ENCODE data around the gene ESPL1. TPM values are rescaled to one million over a fixed set of nuclear protein-coding genes. Genes with fewer than 3 reads are reported as not detected.
A peak's percentile ranks its signal among the peaks of the same experiment; 100 is the strongest.

ESPL1 gene
- total and polyA plus RNA-seq, 2 of the 13 experiments (the other 11 are each of a cell fraction or from before 2014, with no cell fraction given), result 5.8 to 11.5 TPM

- POLR2A ChIA-PET, result no interaction called here
- no peaks in the 10 kb centered on the region for H3K36me3 ChIP-seq (replicated peaks in 1 of 2; ENCODE audit: control insufficient read depth in 1 of 2, insufficient read depth in 2 of 2, low read length in 2 of 2)
- no peaks in the 10 kb centered on the region for H3K9me3 ChIP-seq (ENCODE audit: low read length)
- H3K27ac ChIP-seq (ENCODE audit: extremely low read length, insufficient read depth, low read length), result no peak overlapping the region
- no peak overlapping the region for H3K9ac ChIP-seq (ENCODE audit: insufficient read depth, low read depth, low read length)
- in situ Hi-C loops (cut with HindIII; ENCODE audit: extremely low pct_ligation_motif_present, low pct_unique_long_range_greater_than_20kb) (no loop called here), intact Hi-C loops (cut with micrococcal nuclease; ENCODE audit: unreplicated experiment) (loop anchor here (5.0 kb wide), 1 partner anchor 74 kb away; the partner anchor contains the start of genes MYG1 and PFDN5)
- H3K27me3 ChIP-seq (ENCODE audit: control insufficient read depth in 1 of 2, insufficient read depth in 2 of 2, low read length in 2 of 2), result peaks cover 0 to 24% of the 10 kb centered on the region in 2 experiments; a peak in 4 of 5 replicates
- H3K4me1 ChIP-seq (ENCODE audit: insufficient read depth, low read length), result peaks cover 52% of the 10 kb centered on the region
- ATAC-seq (no peak), DNase-seq (ENCODE audit: low spot score) (no peak), FAIRE-seq (no peak)
- H3K4me2 ChIP-seq (ENCODE audit: low read depth, low read length), result peak overlapping the region; percentile 100
- H3K79me2 ChIP-seq (ENCODE audit: insufficient read depth, low read length), result no peaks in the 10 kb centered on the region
- CTCF ChIA-PET (ENCODE audit: low intra/inter-chr PET ratio, low total read pairs), result no interaction called here
- BruUV-seq (replicated peaks), result no TSS peak
- no peak overlapping the region for H2AFZ ChIP-seq (ENCODE audit: low read length)
- no peaks in the 10 kb centered on the region for H4K20me1 ChIP-seq (ENCODE audit: insufficient read depth, low read length)
- TF ChIP-seq HNRNPL (IDR thresholded peaks at IDR 0.05; ENCODE audit: low read depth, low read length) (0 out of 2 replicates have a peak, but pooled peaks have one; percentile 18), PCBP2 (optimal IDR thresholded peaks at IDR 0.05; ENCODE audit: low read depth, low read length, poor library complexity, severe bottlenecking) (no peak)
- H3K4me3 ChIP-seq (replicated peaks in 1 of 3; ENCODE audit: insufficient read depth in 1 of 3, low read depth in 2 of 3, low read length in 3 of 3), result peak overlapping the region in 1 of 3 experiments; percentile 89; a peak in 1 of 6 replicates
- WGBS (ENCODE audit: low lambda C conversion rate), result 14% methylated on average over 4 of the region's 4 CpGs
These were observed 45.3 kb upstream of the ESPL1 start for GRCh38 chr12:53222806-53223261.

DNA sequence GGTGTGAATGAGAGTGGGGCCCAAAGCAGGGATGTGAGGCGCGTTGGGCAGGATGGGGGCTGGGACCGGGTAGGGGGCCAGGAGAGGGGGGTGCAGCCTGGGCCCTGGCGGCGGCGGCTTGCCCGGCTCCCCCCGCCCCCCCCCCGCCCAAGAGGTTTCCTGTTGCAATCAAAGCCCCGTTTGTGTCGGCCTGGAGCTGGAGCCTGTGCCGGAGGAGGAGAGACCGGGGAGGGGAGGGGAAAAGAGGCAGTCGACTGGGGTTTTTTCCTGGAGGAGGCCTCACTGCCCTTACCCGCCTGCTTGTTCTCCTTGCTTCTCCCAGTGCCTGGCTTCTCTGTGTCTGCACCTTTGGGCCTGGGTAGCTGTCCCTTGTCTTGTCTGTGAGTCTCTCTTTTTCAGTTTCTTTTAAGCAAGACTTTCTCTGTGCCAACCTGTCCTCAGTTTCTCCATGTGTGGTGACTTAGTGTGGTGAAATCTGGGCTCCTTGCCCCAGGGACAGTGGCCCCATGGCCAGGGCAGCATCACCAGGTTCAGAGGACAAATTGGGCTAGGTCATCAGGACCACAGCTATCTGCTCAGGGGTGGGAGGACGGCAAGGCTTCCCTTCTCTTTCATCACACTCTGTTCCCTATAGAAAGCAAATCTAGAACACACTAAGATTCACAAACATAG, 44.6 kb upstream of the ESPL1 start:
- DNase-seq (ENCODE audit: low spot score) (no peak), FAIRE-seq (no peak), ATAC-seq (no peak)
- intact Hi-C loops (cut with micrococcal nuclease; ENCODE audit: unreplicated experiment), result loop anchor here (5.0 kb wide), 1 partner anchor 74 kb away; the partner anchor contains the start of genes MYG1 and PFDN5
- in situ Hi-C loops (cut with HindIII; ENCODE audit: extremely low pct_ligation_motif_present, low pct_unique_long_range_greater_than_20kb), result no loop called here
- POLR2A ChIA-PET, result no interaction called here
- Histone ChIP-seq H3K79me2 (ENCODE audit: insufficient read depth, low read length) (no peaks in the 10 kb centered on the region), H3K36me3 (replicated peaks in 1 of 2; ENCODE audit: control insufficient read depth in 1 of 2, insufficient read depth in 2 of 2, low read length in 2 of 2) (no peaks in the 10 kb centered on the region), H3K27me3 (ENCODE audit: control insufficient read depth in 1 of 2, insufficient read depth in 2 of 2, low read length in 2 of 2) (peaks cover 0 to 27% of the 10 kb centered on the region in 2 experiments; a peak in 4 of 5 replicates), H2AFZ (ENCODE audit: low read length) (no peak overlapping the region), H3K4me3 (replicated peaks in 1 of 3; ENCODE audit: insufficient read depth in 1 of 3, low read depth in 2 of 3, low read length in 3 of 3) (peak overlapping the region in 2 of 3 experiments; percentile 1 to 89; a peak in 1 of 6 replicates), H4K20me1 (ENCODE audit: insufficient read depth, low read length) (no peaks in the 10 kb centered on the region), H3K4me1 (ENCODE audit: insufficient read depth, low read length) (peaks cover 46% of the 10 kb centered on the region), H3K9ac (ENCODE audit: insufficient read depth, low read depth, low read length) (no peak overlapping the region), H3K27ac (ENCODE audit: extremely low read length, insufficient read depth, low read length) (no peak overlapping the region), H3K4me2 (ENCODE audit: low read depth, low read length) (peak overlapping the region; percentile 100), H3K9me3 (ENCODE audit: low read length) (no peaks in the 10 kb centered on the region)
- CTCF ChIA-PET (ENCODE audit: low intra/inter-chr PET ratio, low total read pairs), result no interaction called here
- 2% methylated on average over 7 of the region's 16 CpGs for whole genome bisulfite sequencing (ENCODE audit: low lambda C conversion rate)
- no TSS peak for BruUV-seq (replicated peaks)
- 0 out of 2 replicates have a peak, but pooled peaks have one; percentile 18 for TF ChIP-seq CEBPG (CRISPR knock-in tag; IDR thresholded peaks at IDR 0.05)
- peak; percentile 36; the same call in 1 of the 2 replicates for TF ChIP-seq GABPB1 (CRISPR knock-in tag; IDR thresholded peaks at IDR 0.05)
- TF ChIP-seq RARA (CRISPR knock-in tag; IDR thresholded peaks at IDR 0.05), result no peak
- peak; percentile 80 for TF ChIP-seq SRSF1 (optimal IDR thresholded peaks at IDR 0.05; ENCODE audit: low read depth, low read length)
- 0 out of 2 replicates have a peak, but pooled peaks have one; percentile 19 for TF ChIP-seq ZNF263 (CRISPR knock-in tag; IDR thresholded peaks at IDR 0.05)
- TF ChIP-seq, protein P1, sequence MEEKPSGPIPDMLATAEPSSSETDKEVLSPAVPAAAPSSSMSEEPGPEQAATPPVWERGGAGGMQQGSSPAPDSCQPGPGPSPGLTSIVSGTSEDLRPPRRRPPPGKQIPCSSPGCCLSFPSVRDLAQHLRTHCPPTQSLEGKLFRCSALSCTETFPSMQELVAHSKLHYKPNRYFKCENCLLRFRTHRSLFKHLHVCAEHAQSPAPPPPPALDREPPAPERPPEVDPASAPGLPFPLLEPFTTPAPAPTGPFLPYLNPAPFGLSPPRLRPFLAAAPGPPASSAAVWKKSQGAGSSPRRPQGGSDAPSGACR (CRISPR knock-in tag; IDR thresholded peaks at IDR 0.05), result no peak
- TF ChIP-seq, protein P2, sequence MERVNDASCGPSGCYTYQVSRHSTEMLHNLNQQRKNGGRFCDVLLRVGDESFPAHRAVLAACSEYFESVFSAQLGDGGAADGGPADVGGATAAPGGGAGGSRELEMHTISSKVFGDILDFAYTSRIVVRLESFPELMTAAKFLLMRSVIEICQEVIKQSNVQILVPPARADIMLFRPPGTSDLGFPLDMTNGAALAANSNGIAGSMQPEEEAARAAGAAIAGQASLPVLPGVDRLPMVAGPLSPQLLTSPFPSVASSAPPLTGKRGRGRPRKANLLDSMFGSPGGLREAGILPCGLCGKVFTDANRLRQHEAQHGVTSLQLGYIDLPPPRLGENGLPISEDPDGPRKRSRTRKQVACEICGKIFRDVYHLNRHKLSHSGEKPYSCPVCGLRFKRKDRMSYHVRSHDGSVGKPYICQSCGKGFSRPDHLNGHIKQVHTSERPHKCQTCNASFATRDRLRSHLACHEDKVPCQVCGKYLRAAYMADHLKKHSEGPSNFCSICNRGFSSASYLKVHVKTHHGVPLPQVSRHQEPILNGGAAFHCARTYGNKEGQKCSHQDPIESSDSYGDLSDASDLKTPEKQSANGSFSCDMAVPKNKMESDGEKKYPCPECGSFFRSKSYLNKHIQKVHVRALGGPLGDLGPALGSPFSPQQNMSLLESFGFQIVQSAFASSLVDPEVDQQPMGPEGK (CRISPR knock-in tag; IDR thresholded peaks at IDR 0.05), result peak; percentile 94
- TF ChIP-seq FOXC1 (CRISPR knock-in tag; IDR thresholded peaks at IDR 0.05; ENCODE audit: borderline replicate concordance), result 0 out of 2 replicates have a peak, but pooled peaks have one; percentile 36
- peak; percentile 27 for TF ChIP-seq HNRNPK (IDR thresholded peaks at IDR 0.05; ENCODE audit: low read depth, low read length, poor library complexity, severe bottlenecking)
- TF ChIP-seq, protein P3, sequence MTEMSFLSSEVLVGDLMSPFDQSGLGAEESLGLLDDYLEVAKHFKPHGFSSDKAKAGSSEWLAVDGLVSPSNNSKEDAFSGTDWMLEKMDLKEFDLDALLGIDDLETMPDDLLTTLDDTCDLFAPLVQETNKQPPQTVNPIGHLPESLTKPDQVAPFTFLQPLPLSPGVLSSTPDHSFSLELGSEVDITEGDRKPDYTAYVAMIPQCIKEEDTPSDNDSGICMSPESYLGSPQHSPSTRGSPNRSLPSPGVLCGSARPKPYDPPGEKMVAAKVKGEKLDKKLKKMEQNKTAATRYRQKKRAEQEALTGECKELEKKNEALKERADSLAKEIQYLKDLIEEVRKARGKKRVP (CRISPR knock-in tag; IDR thresholded peaks at IDR 0.05), result peak in 1 of 2 experiments; percentile 34; a peak in 1 of 4 replicates
- no peak for TF ChIP-seq JARID2 (CRISPR knock-in tag; IDR thresholded peaks at IDR 0.05; ENCODE audit: insufficient replicate concordance)

All from HepG2 (cell line).